Esophagus squamous epithelium (tissue), 5 donors: Measurements from ENCODE around the gene MAPK7. TPM values are rescaled to one million over a fixed set of nuclear protein-coding genes. Genes with fewer than 3 reads are reported as not detected.
A peak's percentile ranks its signal among the peaks of the same experiment; 100 is the strongest.

ENCODE experiments used
- DNase-seq: peaks from one replicate; lab custom pipeline; 2025; lab: John Stamatoyannopoulos, UW
- H3K27ac ChIP-seq, 4 donors: fragments of 200-600 bp; sonication (generic); one replicate each; pipeline ENCODE4 v1.5.1; 2016 to 2019; ENCODE audit warnings: mild to moderate bottlenecking in 1 of 4
- H3K27me3 ChIP-seq, 4 donors: fragments of 200-600 bp; sonication (generic); 1 replicate in 3 of 4; 2 replicates in 1 of 4; pipeline versions ENCODE4 v1.5.1 to v1.6.0; 2017 to 2021; ENCODE audit warnings: antibody characterized with exemption in 1 of 4
- H3K36me3 ChIP-seq, 3 donors: fragments of 200-600 bp; sonication (generic); one replicate each; pipeline ENCODE4 v1.5.1; 2016 to 2019
- H3K4me1 ChIP-seq, 3 donors: fragments of 200-600 bp; sonication (generic); one replicate each; pipeline ENCODE4 v1.5.1; 2017 to 2019
- H3K4me3 ChIP-seq, 4 donors: fragments of 200-600 bp; sonication (generic); 1 replicate in 3 of 4; 2 replicates in 1 of 4; pipeline ENCODE4 v1.5.1; 2016 to 2019; ENCODE audit warnings: mild to moderate bottlenecking in 2 of 4, moderate library complexity in 1 of 4
- H3K9me3 ChIP-seq, 3 donors: fragments of 200-600 bp; sonication (generic); one replicate each; pipeline ENCODE4 v1.5.1; 2016 to 2019
- POLR2A ChIP-seq, 4 donors: fragments of 450-650 bp; IDR thresholded peaks; one replicate each; pipeline ENCODE4 v1.6.1; 2017; ENCODE audit warnings: antibody characterized with exemption in 4 of 4, mild to moderate bottlenecking in 4 of 4, moderate library complexity in 3 of 4
- WGBS, 2 donors: methylation state at CpG; one replicate each; pipeline ENCODE4 v1.1.5; 2018; 5-methylcytosine and 5-hydroxymethylcytosine counted together
- intact Hi-C: fragments of 100-400 bp; cut with DNase I; formaldehyde crosslinking; loops from one replicate; pipeline ENCODE4 v1.15.0; 2022
- total RNA-seq, 4 donors: library from RNA; depleted of rRNA; stranded (reverse); fragments of >200 nt; gene quantifications; one replicate each; pipeline ENCODE4 v1.1.0, GENCODE V29; 2016
- TF ChIP-seq, protein P1 (sequence below), 6 experiments: fragments of 450-650 bp in 4 of 6; fragments of 200-600 bp in 2 of 6; sonication (generic) in 2 of 6; IDR thresholded peaks; one replicate each; pipeline ENCODE4 v1.5.1; 2016 to 2019; ENCODE audit warnings: antibody characterized with exemption in 6 of 6, mild to moderate bottlenecking in 4 of 6, moderate library complexity in 4 of 6
- donor health status: DM: yes; HTN: yes; CAD: no.

Gene MAPK7
- total RNA-seq, 4 donors from 2014 or later = 22.6 to 39.7 (median 28.1) TPM

DNA sequence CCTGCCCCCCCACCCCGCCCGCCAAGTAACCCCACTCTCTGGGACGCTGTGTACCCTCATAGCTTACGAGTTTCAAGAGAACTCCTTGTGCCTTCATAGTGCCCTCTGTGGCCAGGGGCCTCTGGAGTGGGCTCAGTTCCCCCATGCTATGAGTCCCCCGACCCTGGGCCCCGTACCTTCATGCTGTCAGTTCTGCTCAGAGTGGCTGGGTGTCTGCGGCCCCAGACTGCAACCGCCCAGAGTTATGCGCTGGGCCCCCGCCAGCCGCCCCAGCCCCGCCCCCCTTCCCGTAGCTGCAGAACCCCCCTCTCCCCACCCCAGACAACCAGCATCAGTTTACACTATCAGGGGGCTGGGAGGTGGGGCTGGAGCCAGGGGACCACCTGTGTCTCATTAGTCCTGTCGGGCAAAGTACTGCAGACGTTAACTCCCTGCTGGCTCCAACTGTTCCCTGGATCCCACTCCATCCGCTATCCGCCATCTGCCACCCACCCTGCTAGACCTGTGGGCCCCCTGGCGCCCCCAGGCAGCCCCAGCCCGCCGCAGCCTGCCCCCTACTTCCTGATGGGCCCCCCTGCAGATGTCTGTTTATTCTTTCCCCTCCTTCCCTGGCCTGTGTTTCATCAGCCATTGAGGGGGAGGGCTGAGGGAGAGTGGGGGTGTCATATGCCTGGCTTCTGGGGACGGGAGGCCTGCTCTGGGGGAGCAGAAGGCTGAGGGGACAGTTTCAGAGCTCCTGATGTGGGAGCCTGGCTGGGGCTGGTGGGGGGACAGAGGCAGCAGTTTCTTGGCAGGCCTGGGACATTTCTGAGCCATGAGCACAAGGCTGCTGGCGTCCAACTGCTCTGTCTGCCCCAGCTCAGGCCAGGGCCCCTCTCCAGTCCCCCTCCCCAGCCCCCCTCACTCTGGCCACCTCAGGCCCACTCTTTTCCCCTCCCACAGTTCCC lies 8.9 kb downstream of the MAPK7 start, which contains the start of gene MFAP4:
MFAP4 (minus strand) TSS at position 217 of the 947 bp plus-strand sequence; CDS start at position 182, 35 bp downstream.
- TF ChIP-seq, protein P1, sequence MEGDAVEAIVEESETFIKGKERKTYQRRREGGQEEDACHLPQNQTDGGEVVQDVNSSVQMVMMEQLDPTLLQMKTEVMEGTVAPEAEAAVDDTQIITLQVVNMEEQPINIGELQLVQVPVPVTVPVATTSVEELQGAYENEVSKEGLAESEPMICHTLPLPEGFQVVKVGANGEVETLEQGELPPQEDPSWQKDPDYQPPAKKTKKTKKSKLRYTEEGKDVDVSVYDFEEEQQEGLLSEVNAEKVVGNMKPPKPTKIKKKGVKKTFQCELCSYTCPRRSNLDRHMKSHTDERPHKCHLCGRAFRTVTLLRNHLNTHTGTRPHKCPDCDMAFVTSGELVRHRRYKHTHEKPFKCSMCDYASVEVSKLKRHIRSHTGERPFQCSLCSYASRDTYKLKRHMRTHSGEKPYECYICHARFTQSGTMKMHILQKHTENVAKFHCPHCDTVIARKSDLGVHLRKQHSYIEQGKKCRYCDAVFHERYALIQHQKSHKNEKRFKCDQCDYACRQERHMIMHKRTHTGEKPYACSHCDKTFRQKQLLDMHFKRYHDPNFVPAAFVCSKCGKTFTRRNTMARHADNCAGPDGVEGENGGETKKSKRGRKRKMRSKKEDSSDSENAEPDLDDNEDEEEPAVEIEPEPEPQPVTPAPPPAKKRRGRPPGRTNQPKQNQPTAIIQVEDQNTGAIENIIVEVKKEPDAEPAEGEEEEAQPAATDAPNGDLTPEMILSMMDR (IDR thresholded peaks at IDR 0.05) = no peak
- TF ChIP-seq POLR2A (IDR thresholded peaks at IDR 0.05) = no peak
- H3K27ac ChIP-seq = peak within 1 kb of the TSS; percentile 82 to 97 (median 93)
- intact Hi-C loops = no loop called here
- H3K4me1 ChIP-seq = peaks cover 66 to 85% (median 73%) of the 10 kb centered on the region in 3 donors
- H3K4me3 ChIP-seq = peak within 1 kb of the TSS in 3 of 4 donors; percentile 22 to 55 (median 36)
- no peaks in the 10 kb centered on the region for H3K9me3 ChIP-seq
- H3K36me3 ChIP-seq = peaks cover 12 to 23% (median 12%) of the 10 kb centered on the region in 3 donors
- DNase-seq = no peak
- H3K27me3 ChIP-seq = no peaks in the 10 kb centered on the region
- 31 to 45% methylated on average over 4 to 9 of the region's 22 CpGs for WGBS, 2 donors

DNA sequence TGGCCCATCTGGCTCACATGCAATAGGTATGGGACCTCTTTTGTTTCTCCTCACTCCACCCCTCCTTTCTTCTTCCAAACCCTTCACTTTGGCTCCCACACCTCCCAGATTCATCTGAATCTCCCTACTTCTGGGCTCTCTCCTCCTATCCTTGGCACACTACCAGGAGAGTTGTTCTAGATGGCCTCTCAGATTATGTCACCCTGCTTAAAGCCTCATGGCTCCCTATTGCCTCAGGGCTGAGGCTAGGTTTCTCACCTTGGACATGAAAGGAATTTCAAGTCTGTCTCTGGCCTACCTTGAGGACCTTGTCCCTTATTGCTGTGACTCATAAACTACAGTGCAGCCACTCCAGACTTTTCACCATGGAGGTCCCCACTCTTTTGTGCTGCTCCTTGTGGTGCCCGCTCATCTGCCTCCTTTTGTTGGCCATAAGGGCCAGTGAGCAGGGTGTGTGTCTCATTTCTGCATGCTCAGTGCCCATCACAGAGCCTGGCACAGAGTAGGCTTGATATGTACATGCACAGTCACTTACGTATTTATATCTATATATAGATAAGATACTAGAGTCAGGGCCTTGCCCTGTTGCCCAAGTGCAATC lies 9.7 kb downstream of the MAPK7 start:
- intact Hi-C loops = no loop called here
- Histone ChIP-seq H3K4me3 (no peak overlapping the region), H3K27me3 (no peaks in the 10 kb centered on the region), H3K36me3 (peaks cover 9 to 16% (median 12%) of the 10 kb centered on the region in 3 donors), H3K27ac (peak overlapping the region; percentile 82 to 97 (median 93)), H3K9me3 (no peaks in the 10 kb centered on the region), H3K4me1 (peaks cover 61 to 77% (median 70%) of the 10 kb centered on the region in 3 donors)
- no peak for DNase-seq
- no peak for TF ChIP-seq POLR2A (IDR thresholded peaks at IDR 0.05)
- TF ChIP-seq, protein P1 (IDR thresholded peaks at IDR 0.05) = no peak
- 96% methylated on average over 2 of the region's 2 CpGs for WGBS, 2 donors

DNA sequence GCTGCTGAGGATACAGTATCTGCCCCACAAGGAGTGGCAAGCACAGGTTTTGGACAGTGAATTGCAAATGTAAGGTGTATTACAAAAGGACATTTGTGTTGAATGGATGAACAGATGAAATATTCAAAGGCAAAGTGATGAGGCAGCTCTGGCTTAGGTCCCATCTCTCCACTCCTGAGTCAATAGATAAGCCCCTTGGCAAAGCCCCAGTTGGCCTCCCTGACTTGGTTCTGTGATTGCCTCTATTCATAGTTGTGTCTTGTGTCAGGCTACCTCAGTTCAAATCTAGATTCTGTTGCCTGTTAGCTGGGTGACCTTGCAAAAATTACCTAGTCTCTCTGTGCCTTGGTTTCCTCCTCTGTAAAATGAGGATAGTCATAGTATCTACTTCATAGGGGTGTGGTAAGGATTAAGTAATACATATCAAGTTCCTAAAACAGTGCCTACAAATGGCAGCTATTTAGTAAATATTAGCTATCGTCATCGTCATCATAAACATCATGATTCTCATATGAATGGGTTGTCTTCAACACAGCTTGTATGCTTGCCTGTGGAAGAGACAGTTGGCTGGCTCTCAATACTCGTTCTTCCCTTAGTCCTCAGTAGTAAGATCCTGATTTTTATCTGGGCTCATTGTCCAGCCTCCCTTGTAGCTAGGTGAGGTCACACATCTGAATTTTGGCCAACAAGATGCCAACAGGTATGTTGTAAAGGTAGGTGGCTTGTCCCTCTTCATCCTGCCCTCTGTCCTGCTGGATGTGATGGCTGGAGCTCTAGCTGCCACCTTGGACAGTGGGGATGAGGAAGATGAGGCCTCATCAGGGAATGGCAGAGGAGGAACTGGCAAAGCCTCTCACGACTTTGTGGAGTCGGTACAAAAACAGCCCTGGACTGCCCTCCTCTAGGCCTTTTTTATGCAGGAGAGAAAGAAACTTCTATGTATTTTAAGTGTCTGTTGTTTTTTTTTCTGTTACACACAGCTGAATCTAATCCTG lies 10.8 kb downstream of the MAPK7 start:
- peak overlapping the region; percentile 3 to 97 (median 93) for H3K27ac ChIP-seq
- no peak for TF ChIP-seq POLR2A (IDR thresholded peaks at IDR 0.05)
- TF ChIP-seq, protein P1 (IDR thresholded peaks at IDR 0.05) = no peak
- peaks cover 52 to 66% (median 61%) of the 10 kb centered on the region in 3 donors for H3K4me1 ChIP-seq
- no peak overlapping the region for H3K4me3 ChIP-seq
- DNase-seq = no peak
- WGBS, 2 donors = 60 to 64% methylated on average over 5 of the region's 5 CpGs
- no peaks in the 10 kb centered on the region for H3K27me3 ChIP-seq
- H3K36me3 ChIP-seq = peaks cover 0 to 5% (median 2%) of the 10 kb centered on the region in 3 donors
- intact Hi-C loops = no loop called here
- H3K9me3 ChIP-seq = no peaks in the 10 kb centered on the region

DNA sequence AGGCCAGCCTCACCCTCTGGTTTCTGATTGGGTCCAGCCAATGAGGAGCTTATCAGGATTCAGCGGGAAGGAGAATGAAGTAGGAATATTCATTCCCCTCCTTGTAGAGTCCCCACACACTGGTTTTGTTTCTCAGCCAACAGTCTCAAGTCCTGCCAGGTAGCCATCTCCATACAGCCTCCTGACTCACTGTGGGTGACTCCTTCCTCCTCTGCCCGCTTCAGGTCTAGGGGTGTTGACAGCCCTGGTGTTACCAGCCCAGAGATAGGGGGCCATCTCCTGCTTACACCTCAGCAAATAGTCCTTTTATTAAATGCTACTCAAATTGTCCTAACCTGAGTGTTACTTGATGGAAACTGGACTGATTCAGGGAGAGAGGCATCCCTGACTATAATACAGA lies 12.7 kb downstream of the MAPK7 start:
- Histone ChIP-seq H3K27me3 (no peaks in the 10 kb centered on the region), H3K4me1 (peaks cover 34 to 48% (median 42%) of the 10 kb centered on the region in 3 donors), H3K27ac (peak overlapping the region in 2 of 4 donors; percentile 55 to 92), H3K36me3 (no peaks in the 10 kb centered on the region), H3K4me3 (no peak overlapping the region), H3K9me3 (no peaks in the 10 kb centered on the region)
- intact Hi-C loops = no loop called here
- DNase-seq = no peak
- TF ChIP-seq POLR2A (IDR thresholded peaks at IDR 0.05) = no peak
- TF ChIP-seq, protein P1 (IDR thresholded peaks at IDR 0.05) = no peak
- WGBS, 2 donors = 73 to 74% methylated on average over 2 of the region's 2 CpGs
